ENCODE data around the gene ANKRD9.

The ANKRD9 gene

DNA sequence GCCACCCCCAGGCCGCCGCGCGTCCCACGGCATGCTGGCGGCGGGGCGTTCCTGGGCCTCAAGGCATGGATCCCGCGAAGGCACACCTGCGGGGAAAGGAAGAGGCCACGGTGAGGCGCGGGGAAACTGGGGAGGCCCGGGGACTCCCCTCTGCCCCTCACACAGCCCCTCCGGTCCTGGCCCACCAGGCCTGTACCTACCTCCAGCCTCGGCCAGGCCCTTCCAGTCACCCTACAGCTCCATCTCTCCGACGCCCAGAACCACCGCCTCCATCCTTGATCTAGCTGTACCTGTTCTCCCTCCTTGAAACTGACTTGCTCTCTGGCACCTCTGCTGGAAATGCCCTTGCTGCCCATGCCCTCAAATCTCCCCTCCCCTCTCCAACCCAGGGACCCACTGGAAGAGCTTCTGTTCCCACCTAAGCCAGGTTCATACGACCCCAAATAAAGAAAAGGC, 1.7 kb downstream of the ANKRD9 start:
- no peak overlapping the region for H4K91ac ChIP-seq (ENCODE audit: low read depth, low read length, poor library complexity)
- H3K27ac ChIP-seq (replicated peaks; ENCODE audit: low read length) = no peak overlapping the region
- no peak overlapping the region for H3K9ac ChIP-seq (ENCODE audit: low read depth, low read length, poor library complexity)
- H3K9me3 ChIP-seq (replicated peaks in 1 of 2; ENCODE audit: control insufficient read depth in 2 of 2, insufficient read depth in 1 of 2, low read depth in 1 of 2, low read length in 2 of 2) = no peaks in the 10 kb centered on the region
- H2BK12ac ChIP-seq (ENCODE audit: low read length) = no peak overlapping the region
- H2BK15ac ChIP-seq (ENCODE audit: low read length) = no peak overlapping the region
- peak overlapping the region in 1 of 2 donors; percentile 80 for H3K4me3 ChIP-seq (ENCODE audit: low read length in 2 of 2)
- no peak overlapping the region for H2AK5ac ChIP-seq (ENCODE audit: low read depth, low read length)
- H3K79me1 ChIP-seq (ENCODE audit: low read depth, low read length) = peaks cover 11% of the 10 kb centered on the region
- WGBS, 2 donors (ENCODE audit: extremely low coverage in 2 of 2, insufficient read length in 2 of 2, insufficient replicate concordance in 1 of 2) = no CpG with 5 or more reads among the region's 21 CpGs
- H3K4me1 ChIP-seq (ENCODE audit: control insufficient read depth in 2 of 2, insufficient read depth in 1 of 2, low read depth in 1 of 2, low read length in 2 of 2) = peaks cover 13 to 21% of the 10 kb centered on the region in 2 donors
- no peak overlapping the region for H2BK120ac ChIP-seq (ENCODE audit: low read depth, low read length)
- H3K23ac ChIP-seq (ENCODE audit: low read depth, low read length, poor library complexity) = no peak overlapping the region
- peak overlapping the region; percentile 21 for H3K14ac ChIP-seq (ENCODE audit: low read length)
- no peaks in the 10 kb centered on the region for H3K27me3 ChIP-seq (ENCODE audit: control insufficient read depth in 3 of 3, insufficient read depth in 3 of 3, low read depth in 1 of 3, low read length in 3 of 3)
- no peak overlapping the region for H3K4ac ChIP-seq (ENCODE audit: low read length)
- H3K4me2 ChIP-seq (ENCODE audit: insufficient read depth, low read length, poor library complexity, severe bottlenecking) = no peak overlapping the region
- no peak overlapping the region for H3K18ac ChIP-seq (ENCODE audit: low read length)
- no peak overlapping the region for H2BK5ac ChIP-seq (ENCODE audit: low read length)
- H3K36me3 ChIP-seq (replicated peaks in 1 of 2; ENCODE audit: control insufficient read depth in 2 of 2, insufficient read depth in 2 of 2, low read length in 2 of 2) = peaks cover 19 to 23% of the 10 kb centered on the region in 2 donors
- no peak overlapping the region for H4K8ac ChIP-seq (ENCODE audit: low read depth, low read length)
- DNase-seq (ENCODE audit: low spot score) = no peak
- H2AFZ ChIP-seq (ENCODE audit: low read length) = no peak overlapping the region

DNA sequence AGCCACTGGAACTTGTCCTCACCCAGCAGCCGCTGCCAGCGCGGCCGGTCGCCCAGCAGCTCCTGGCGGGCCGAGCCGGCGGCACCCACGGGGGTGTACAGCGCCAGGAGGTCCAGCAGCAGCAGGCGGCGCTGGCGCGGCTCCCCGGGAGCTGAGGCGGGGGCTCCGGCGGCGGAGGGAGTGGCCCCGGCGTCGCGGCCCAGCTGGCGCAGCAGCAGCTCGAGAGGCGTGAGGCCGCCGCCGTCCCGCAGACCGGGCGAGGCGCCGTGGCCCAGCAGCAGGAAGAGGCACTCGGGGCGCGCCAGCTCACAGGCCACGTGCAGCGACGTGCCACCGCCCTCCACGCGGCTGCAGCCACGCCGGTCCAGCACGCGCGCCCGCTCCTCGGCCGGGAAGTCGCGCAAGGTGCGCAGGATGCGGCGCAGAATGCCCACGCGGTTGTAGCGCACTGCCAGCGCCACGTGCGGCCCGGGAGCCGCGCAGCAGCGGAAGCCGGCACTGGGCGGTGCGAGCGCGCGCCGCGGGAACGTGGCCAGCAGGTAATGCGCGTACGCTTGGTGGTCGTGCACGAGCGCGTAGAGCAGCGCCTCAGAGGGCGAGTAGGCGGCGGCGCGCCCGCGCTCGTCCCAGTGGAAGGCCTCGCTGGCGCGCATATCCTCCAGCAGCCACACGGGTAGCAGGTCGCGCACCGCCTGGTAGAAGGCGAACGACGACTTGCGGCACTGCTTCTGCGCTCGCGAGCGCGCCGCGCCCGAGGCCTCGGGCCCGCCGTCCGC, 2.3 kb downstream of the ANKRD9 start:
- no peak overlapping the region for H3K4me3 ChIP-seq (ENCODE audit: low read length in 2 of 2)
- no CpG with 5 or more reads among the region's 115 CpGs for WGBS, 2 donors (ENCODE audit: extremely low coverage in 2 of 2, insufficient read length in 2 of 2, insufficient replicate concordance in 1 of 2)

DNA sequence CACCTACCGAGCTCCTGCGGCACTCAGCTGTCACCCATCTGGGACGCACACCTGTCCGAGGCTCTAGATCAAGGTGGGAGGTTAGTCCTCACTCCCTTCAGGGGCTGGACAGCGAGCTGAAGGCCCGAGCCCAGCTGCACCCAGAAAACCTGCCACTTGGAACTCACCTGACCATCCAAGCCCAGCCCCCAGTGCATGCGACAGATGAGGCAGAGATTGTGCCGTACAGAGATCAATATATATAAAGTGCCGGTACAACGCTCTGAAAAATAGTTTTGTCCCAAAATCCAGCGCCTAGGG, 3.0 kb downstream of the ANKRD9 start:
- Histone ChIP-seq H3K9me3 (replicated peaks in 1 of 2; ENCODE audit: control insufficient read depth in 2 of 2, insufficient read depth in 1 of 2, low read depth in 1 of 2, low read length in 2 of 2) (no peaks in the 10 kb centered on the region), H2BK12ac (ENCODE audit: low read length) (no peak overlapping the region), H2BK15ac (ENCODE audit: low read length) (no peak overlapping the region), H4K8ac (ENCODE audit: low read depth, low read length) (no peak overlapping the region), H3K4me3 (ENCODE audit: low read length in 2 of 2) (no peak overlapping the region), H3K36me3 (replicated peaks in 1 of 2; ENCODE audit: control insufficient read depth in 2 of 2, insufficient read depth in 2 of 2, low read length in 2 of 2) (peaks cover 19 to 23% of the 10 kb centered on the region in 2 donors), H3K27ac (replicated peaks; ENCODE audit: low read length) (no peak overlapping the region), H3K79me1 (ENCODE audit: low read depth, low read length) (peaks cover 11% of the 10 kb centered on the region), H4K91ac (ENCODE audit: low read depth, low read length, poor library complexity) (no peak overlapping the region), H2AFZ (ENCODE audit: low read length) (no peak overlapping the region), H3K27me3 (ENCODE audit: control insufficient read depth in 3 of 3, insufficient read depth in 3 of 3, low read depth in 1 of 3, low read length in 3 of 3) (no peaks in the 10 kb centered on the region), H3K18ac (ENCODE audit: low read length) (no peak overlapping the region), H3K4me1 (ENCODE audit: control insufficient read depth in 2 of 2, insufficient read depth in 1 of 2, low read depth in 1 of 2, low read length in 2 of 2) (peaks cover 13 to 15% of the 10 kb centered on the region in 2 donors), H3K14ac (ENCODE audit: low read length) (no peak overlapping the region), H2AK5ac (ENCODE audit: low read depth, low read length) (no peak overlapping the region), H2BK5ac (ENCODE audit: low read length) (peak overlapping the region; percentile 35), H3K4me2 (ENCODE audit: insufficient read depth, low read length, poor library complexity, severe bottlenecking) (no peak overlapping the region), H3K4ac (ENCODE audit: low read length) (no peak overlapping the region), H3K9ac (ENCODE audit: low read depth, low read length, poor library complexity) (no peak overlapping the region), H3K23ac (ENCODE audit: low read depth, low read length, poor library complexity) (no peak overlapping the region), H2BK120ac (ENCODE audit: low read depth, low read length) (no peak overlapping the region)
- DNase-seq (ENCODE audit: low spot score) = no peak
- WGBS, 2 donors (ENCODE audit: extremely low coverage in 2 of 2, insufficient read length in 2 of 2, insufficient replicate concordance in 1 of 2) = no CpG with 5 or more reads among the region's 11 CpGs

More for the DNA sequence above, 2.3 kb downstream of the ANKRD9 start:
- no peak overlapping the region for H3K4ac ChIP-seq (ENCODE audit: low read length)
- no peak for DNase-seq (ENCODE audit: low spot score)
- no peak overlapping the region for H3K23ac ChIP-seq (ENCODE audit: low read depth, low read length, poor library complexity)
- H3K27ac ChIP-seq (replicated peaks; ENCODE audit: low read length) = no peak overlapping the region
- no peak overlapping the region for H2BK12ac ChIP-seq (ENCODE audit: low read length)
- H3K79me1 ChIP-seq (ENCODE audit: low read depth, low read length) = peaks cover 11% of the 10 kb centered on the region
- H3K4me1 ChIP-seq (ENCODE audit: control insufficient read depth in 2 of 2, insufficient read depth in 1 of 2, low read depth in 1 of 2, low read length in 2 of 2) = peaks cover 13 to 21% of the 10 kb centered on the region in 2 donors
- no peak overlapping the region for H2AK5ac ChIP-seq (ENCODE audit: low read depth, low read length)
- H2BK5ac ChIP-seq (ENCODE audit: low read length) = peak overlapping the region; percentile 13
- no peaks in the 10 kb centered on the region for H3K9me3 ChIP-seq (replicated peaks in 1 of 2; ENCODE audit: control insufficient read depth in 2 of 2, insufficient read depth in 1 of 2, low read depth in 1 of 2, low read length in 2 of 2)
- H3K4me2 ChIP-seq (ENCODE audit: insufficient read depth, low read length, poor library complexity, severe bottlenecking) = no peak overlapping the region
- H2BK120ac ChIP-seq (ENCODE audit: low read depth, low read length) = no peak overlapping the region
- H2BK15ac ChIP-seq (ENCODE audit: low read length) = no peak overlapping the region
- H3K9ac ChIP-seq (ENCODE audit: low read depth, low read length, poor library complexity) = no peak overlapping the region
- H3K27me3 ChIP-seq (ENCODE audit: control insufficient read depth in 3 of 3, insufficient read depth in 3 of 3, low read depth in 1 of 3, low read length in 3 of 3) = no peaks in the 10 kb centered on the region
- H3K36me3 ChIP-seq (replicated peaks in 1 of 2; ENCODE audit: control insufficient read depth in 2 of 2, insufficient read depth in 2 of 2, low read length in 2 of 2) = peaks cover 19 to 23% of the 10 kb centered on the region in 2 donors
- H4K91ac ChIP-seq (ENCODE audit: low read depth, low read length, poor library complexity) = no peak overlapping the region
- H2AFZ ChIP-seq (ENCODE audit: low read length) = no peak overlapping the region
- H4K8ac ChIP-seq (ENCODE audit: low read depth, low read length) = no peak overlapping the region
- no peak overlapping the region for H3K18ac ChIP-seq (ENCODE audit: low read length)
- peak overlapping the region; percentile 21 for H3K14ac ChIP-seq (ENCODE audit: low read length)

DNA sequence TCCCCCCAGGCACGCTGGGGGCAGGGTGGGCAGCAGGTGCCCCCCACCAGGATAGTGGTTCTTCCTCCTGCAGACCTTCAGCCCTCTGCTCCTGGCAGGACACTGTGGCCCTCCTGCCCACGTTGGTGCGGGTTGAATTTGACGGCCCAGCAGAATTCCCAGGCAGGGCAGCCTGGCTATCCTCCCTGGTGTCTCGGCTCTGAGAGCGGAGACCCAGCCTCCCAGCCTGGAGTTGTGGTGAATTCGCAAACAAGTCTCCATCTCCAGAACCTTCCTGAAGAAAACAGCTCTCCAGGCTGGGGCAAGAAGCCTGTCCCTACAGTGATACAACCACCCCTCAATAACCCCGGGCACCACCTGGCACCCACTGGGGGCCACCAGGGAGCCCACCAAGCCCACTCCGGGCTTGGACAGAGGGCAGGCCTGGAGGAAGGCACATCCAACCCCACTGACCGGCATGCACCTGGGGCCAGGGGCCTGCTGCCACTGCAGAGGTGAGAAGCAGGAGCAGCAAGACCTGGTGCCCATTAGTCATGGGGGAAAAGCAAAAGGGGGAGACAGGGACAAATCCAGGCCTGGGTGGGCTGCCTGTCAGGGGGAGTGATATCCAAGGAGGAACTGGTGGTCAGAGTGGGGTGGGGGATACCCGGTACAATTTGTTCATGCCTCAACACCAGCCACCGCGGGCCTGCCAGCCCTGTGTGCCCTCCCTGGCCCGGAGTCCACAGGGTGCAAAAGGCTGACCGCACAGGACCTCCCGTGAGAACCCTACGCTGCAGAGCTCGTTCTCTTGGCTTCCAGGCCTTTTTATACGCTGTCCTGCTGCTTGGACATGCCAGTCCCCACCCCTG, 3.6 kb downstream of the ANKRD9 start:
- no peak overlapping the region for H3K27ac ChIP-seq (replicated peaks; ENCODE audit: low read length)
- H3K23ac ChIP-seq (ENCODE audit: low read depth, low read length, poor library complexity) = no peak overlapping the region
- H2BK120ac ChIP-seq (ENCODE audit: low read depth, low read length) = no peak overlapping the region
- no peak for DNase-seq (ENCODE audit: low spot score)
- no peak overlapping the region for H3K4ac ChIP-seq (ENCODE audit: low read length)
- no peak overlapping the region for H4K8ac ChIP-seq (ENCODE audit: low read depth, low read length)
- peak overlapping the region; percentile 44 for H3K9ac ChIP-seq (ENCODE audit: low read depth, low read length, poor library complexity)
- H3K18ac ChIP-seq (ENCODE audit: low read length) = no peak overlapping the region
- H2BK12ac ChIP-seq (ENCODE audit: low read length) = no peak overlapping the region
- no peak overlapping the region for H4K91ac ChIP-seq (ENCODE audit: low read depth, low read length, poor library complexity)
- no peaks in the 10 kb centered on the region for H3K27me3 ChIP-seq (ENCODE audit: control insufficient read depth in 3 of 3, insufficient read depth in 3 of 3, low read depth in 1 of 3, low read length in 3 of 3)
- no peak overlapping the region for H2AK5ac ChIP-seq (ENCODE audit: low read depth, low read length)
- no peak overlapping the region for H2AFZ ChIP-seq (ENCODE audit: low read length)
- no peak overlapping the region for H3K14ac ChIP-seq (ENCODE audit: low read length)
- H3K4me2 ChIP-seq (ENCODE audit: insufficient read depth, low read length, poor library complexity, severe bottlenecking) = no peak overlapping the region
- no CpG with 5 or more reads among the region's 19 CpGs for WGBS, 2 donors (ENCODE audit: extremely low coverage in 2 of 2, insufficient read length in 2 of 2, insufficient replicate concordance in 1 of 2)
- no peak overlapping the region for H2BK15ac ChIP-seq (ENCODE audit: low read length)
- peaks cover 9 to 10% of the 10 kb centered on the region in 2 donors for H3K4me1 ChIP-seq (ENCODE audit: control insufficient read depth in 2 of 2, insufficient read depth in 1 of 2, low read depth in 1 of 2, low read length in 2 of 2)
- H3K79me1 ChIP-seq (ENCODE audit: low read depth, low read length) = peaks cover 11% of the 10 kb centered on the region
- H3K36me3 ChIP-seq (replicated peaks in 1 of 2; ENCODE audit: control insufficient read depth in 2 of 2, insufficient read depth in 2 of 2, low read length in 2 of 2) = peaks cover 19 to 23% of the 10 kb centered on the region in 2 donors
- no peaks in the 10 kb centered on the region for H3K9me3 ChIP-seq (replicated peaks in 1 of 2; ENCODE audit: control insufficient read depth in 2 of 2, insufficient read depth in 1 of 2, low read depth in 1 of 2, low read length in 2 of 2)
- H3K4me3 ChIP-seq (ENCODE audit: low read length in 2 of 2) = no peak overlapping the region
- peak overlapping the region; percentile 35 for H2BK5ac ChIP-seq (ENCODE audit: low read length)
